Measurements from ENCODE around the gene BRIX1. TPM values are rescaled to one million over a fixed set of nuclear protein-coding genes. Genes with fewer than 3 reads are reported as not detected.

Gene BRIX1
- total and polyA plus RNA-seq, 2 of the 13 experiments (the other 11 are each of a cell fraction or from before 2014, with no cell fraction given): 23.6 to 78.4 TPM

GRCh38 chr5:34869256-34869655 is 46.3 kb upstream of the BRIX1 start:
- peaks cover 49% of the 10 kb centered on the region for H3K4me1 ChIP-seq (ENCODE audit: insufficient read depth, low read length)
- ChIA-PET CTCF (ENCODE audit: low intra/inter-chr PET ratio, low total read pairs) (no interaction called here), POLR2A (no interaction called here)
- H3K4me3 ChIP-seq (replicated peaks in 1 of 3; ENCODE audit: insufficient read depth in 1 of 3, low read depth in 2 of 3, low read length in 3 of 3): no peak overlapping the region
- 95% methylated on average over 1 of the region's 1 CpG for WGBS (ENCODE audit: low lambda C conversion rate)
- no peak overlapping the region for H3K4me2 ChIP-seq (ENCODE audit: low read depth, low read length)
- no peaks in the 10 kb centered on the region for H4K20me1 ChIP-seq (ENCODE audit: insufficient read depth, low read length)
- no peaks in the 10 kb centered on the region for H3K79me2 ChIP-seq (ENCODE audit: insufficient read depth, low read length)
- FAIRE-seq (no peak), DNase-seq (ENCODE audit: low spot score) (no peak), ATAC-seq (no peak)
- no peaks in the 10 kb centered on the region for H3K27me3 ChIP-seq (ENCODE audit: control insufficient read depth in 1 of 2, insufficient read depth in 2 of 2, low read length in 2 of 2)
- H2AFZ ChIP-seq (ENCODE audit: low read length): no peak overlapping the region
- H3K9ac ChIP-seq (ENCODE audit: insufficient read depth, low read depth, low read length): no peak overlapping the region
- in situ Hi-C loops (cut with HindIII; ENCODE audit: extremely low pct_ligation_motif_present, low pct_unique_long_range_greater_than_20kb): no loop called here
- no peaks in the 10 kb centered on the region for H3K9me3 ChIP-seq (ENCODE audit: low read length)
- intact Hi-C loops (cut with micrococcal nuclease; ENCODE audit: unreplicated experiment): no loop called here
- H3K27ac ChIP-seq (ENCODE audit: extremely low read length, insufficient read depth, low read length): no peak overlapping the region
- no peaks in the 10 kb centered on the region for H3K36me3 ChIP-seq (replicated peaks in 1 of 2; ENCODE audit: control insufficient read depth in 1 of 2, insufficient read depth in 2 of 2, low read length in 2 of 2)
- TF ChIP-seq ZNF251 (CRISPR knock-in tag; IDR thresholded peaks at IDR 0.05) (no peak), GATA4 (IDR thresholded peaks at IDR 0.05; ENCODE audit: borderline replicate concordance, low read depth) (no peak), FOXP1 (IDR thresholded peaks at IDR 0.05) (no peak), FOXP1 (CRISPR knock-in tag; IDR thresholded peaks at IDR 0.05) (no peak), HNRNPUL1 (IDR thresholded peaks at IDR 0.05; ENCODE audit: low read depth, low read length) (no peak), ZNF790 (CRISPR knock-in tag; IDR thresholded peaks at IDR 0.05; ENCODE audit: borderline replicate concordance) (no peak), ZHX1 (CRISPR knock-in tag; IDR thresholded peaks at IDR 0.05; ENCODE audit: low read depth) (no peak), ZNF788 (CRISPR knock-in tag; IDR thresholded peaks at IDR 0.05; ENCODE audit: borderline replicate concordance) (no peak), ZBTB2 (CRISPR knock-in tag; IDR thresholded peaks at IDR 0.05; ENCODE audit: low read depth) (no peak)
- no TSS peak for BruUV-seq (replicated peaks)

Measured in HepG2 (cell line).